ENCODE measurements around the gene PPM1K.
"Not testable (repeated sequence)": the region's sequence is repeated elsewhere in the genome, so short reads cannot be mapped to it uniquely, and the experiment has no call there.

PPM1K gene

GRCh38 chr4:88284439-88285234 is at the start of gene PPM1K:
TSS of gene PPM1K (minus strand) at chr4:88284561. CDS start at chr4:88278583, 5,978 bp downstream.
- peak; percentile 89 for DNase-seq (ENCODE audit: low spot score)

DNA sequence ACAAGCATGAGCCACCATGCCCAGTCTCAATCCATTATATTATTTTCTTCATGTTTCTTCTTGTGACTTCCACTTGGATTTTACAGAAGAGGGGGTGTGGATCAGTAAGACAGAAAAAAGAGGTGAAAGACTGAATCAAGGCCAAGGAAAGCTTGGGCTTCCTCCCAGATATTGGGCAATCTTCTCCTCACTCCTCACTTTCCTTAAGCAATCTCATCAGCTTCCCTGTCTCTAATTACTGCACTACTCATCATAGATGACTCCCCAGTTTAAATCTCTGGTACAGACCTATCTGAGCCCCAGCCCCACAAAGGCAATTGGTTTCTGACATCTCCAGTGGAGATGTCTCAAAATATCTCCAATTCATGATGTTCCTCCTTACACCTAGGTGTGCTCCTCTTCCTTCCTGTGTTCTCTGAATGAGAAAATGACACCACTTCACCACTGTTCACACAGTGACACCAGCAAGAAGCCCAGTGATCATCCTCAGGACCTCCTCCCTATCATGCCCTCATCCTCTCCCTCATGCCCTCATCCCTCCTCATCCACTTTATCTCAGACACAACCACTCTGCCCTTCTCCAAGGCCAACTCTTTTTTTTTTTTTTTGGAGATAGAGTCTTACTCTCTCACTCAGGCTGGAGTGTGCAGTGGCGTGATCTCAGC is 49.5 kb upstream of the PPM1K start:
- DNase-seq (ENCODE audit: low spot score), result no peak

GRCh38 chr4:88327665-88328064 is 43.3 kb upstream of the PPM1K start:
- no peak for DNase-seq (ENCODE audit: low spot score)

DNA sequence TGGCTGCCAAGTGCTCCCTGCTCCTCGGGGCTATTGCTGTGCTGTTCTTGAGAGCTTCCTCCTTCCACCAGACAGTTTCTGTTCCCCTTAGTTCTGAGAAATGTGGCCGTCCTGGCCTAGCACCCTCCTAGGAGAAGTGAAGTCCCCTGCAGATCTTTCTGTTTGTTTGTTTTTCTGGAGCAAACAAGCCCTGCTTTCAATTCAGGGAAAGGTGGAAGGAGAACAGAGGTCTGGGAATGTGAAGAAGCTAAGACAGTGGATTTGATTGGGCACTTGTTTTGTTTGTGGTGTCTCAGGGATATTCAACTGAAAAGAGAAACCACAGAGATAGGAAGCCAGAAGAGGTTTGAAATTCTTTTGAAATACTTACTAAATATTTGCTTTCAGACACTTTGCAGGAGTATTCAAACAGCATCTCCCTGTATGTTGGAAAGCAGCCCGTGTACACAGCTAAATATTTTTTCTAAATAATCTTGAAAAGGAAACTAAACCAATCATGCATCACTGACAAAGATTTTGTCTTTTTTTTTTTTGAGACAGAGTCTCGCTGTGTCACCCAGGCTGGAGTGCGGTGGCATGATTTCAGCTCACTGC is 36.5 kb upstream of the PPM1K start:
- no peak for DNase-seq (ENCODE audit: low spot score)

DNA sequence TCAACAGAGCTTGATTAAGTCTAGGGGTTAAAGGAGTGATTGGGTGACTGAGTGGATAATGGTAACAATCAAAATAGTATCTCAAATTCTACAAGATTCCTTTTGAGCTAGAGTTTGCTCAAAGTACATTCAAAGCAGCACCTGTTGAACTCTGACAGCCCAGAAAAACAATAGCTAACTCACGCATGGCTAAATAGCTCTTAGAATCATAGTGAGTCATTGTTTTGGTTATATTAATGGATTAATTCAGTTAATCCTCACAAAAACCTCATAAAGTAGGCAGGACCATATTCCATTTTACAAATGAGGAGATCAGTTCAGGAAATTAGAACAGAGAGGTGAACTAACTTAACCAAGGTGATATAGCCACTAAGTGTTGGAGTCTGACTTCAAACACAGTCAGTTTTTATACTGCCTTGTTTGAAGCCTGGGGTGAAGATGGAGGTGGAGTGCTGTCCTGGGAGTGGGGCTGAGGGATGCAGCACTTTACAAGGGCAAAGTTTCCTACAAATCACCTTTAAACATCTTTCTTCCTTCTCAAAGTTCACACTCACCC is 35.9 kb upstream of the PPM1K start:
- DNase-seq (ENCODE audit: low spot score), result no peak

DNA sequence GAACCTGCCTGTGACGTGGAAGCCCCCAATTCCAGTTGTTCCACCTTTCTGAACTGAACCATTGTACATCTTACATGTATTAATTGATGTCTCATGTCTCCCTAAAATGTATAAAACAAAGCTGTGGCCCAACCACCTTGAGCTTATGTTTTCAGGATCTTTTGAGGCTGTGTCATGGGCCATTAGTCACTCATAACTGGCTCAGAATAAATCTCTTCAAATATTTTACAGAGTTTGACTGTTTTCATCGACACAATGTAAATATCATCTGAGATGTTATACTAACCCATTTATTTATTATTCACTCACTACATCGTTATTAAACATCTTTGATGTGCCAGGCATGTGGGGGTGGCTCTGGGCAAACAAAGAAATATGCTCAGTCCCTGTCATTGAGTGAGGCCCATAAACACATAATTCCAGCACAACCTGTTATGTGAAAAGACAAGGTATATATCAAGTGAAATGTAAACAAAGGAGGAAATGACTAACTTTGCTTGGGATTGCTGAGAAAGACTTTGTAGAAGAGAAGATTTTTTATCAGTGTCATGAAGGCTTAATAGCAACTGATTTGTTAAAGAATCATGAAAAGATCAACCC is 34.5 kb upstream of the PPM1K start:
- no peak for DNase-seq (ENCODE audit: low spot score)

DNA sequence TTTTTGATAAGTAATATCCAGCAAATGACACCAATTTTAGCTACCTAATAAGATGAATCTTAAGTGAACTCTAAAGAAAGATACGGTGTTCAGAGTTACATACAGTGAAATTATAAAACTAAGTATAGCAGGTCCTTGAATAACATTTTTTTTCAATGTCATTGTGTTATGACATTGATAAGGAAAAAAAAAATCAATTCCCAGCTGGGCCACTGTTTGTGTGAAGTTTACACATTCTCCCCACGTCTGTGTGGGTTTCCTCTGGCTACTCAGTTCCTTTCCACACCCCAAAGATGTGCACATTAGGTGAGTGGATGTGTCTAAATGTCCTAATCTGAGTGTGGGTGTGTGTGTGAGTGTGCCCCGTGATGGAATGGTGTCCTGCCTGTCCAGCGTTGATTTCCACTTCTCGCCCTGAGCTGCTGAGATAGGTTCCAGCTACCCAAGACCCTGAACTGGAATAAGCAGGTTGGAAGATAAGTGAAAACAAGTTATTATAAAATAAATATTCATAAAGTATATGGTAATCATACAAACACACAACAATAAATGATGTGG is 31.2 kb upstream of the PPM1K start:
- DNase-seq (ENCODE audit: low spot score), result no peak

DNA sequence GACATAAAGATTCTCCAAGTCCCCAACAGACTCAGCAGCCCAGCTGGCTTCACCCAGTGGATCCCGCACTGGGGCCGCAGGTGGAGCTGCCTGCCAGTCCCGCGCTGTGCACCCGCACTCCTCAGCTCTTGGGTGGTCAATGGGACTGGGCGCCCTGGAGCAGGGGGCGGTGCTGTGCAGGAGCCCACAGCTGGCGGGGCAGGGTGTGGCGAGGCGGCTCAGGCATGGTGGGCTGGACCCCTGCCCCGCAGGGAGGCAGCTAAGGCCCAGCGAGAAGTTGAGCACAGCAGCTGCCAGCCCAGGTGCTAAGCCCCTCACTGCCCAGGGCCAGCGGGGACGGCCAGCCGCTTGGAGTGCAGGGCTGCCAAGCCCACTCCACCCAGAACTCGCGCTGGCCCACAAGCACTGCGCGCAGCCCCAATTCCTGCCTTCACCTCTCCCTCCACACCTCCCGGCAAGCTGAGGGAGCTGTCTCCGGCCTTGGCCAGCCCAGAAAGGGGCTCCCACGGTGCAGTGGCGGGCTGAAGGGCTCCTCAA is 28.8 kb upstream of the PPM1K start:
- DNase-seq (ENCODE audit: low spot score), result not testable (repeated sequence)

DNA sequence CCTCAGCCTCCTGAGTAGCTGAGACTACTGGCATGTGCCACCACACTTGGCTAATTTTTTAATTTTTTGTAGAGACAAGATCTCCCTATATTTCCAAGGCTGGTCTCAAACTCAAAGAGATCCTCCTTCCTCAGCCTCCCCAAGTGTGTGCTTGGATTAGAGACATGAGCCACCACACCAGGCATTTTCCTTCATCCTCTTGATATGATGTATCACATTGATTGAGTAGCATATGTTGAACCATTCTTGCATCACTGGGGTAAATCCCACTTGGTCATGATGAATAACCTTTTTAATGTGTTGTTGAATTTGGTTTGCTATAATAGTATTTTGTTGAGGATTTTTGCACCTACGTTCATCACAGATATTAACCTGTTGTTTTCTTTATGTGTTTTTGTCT is 24.2 kb upstream of the PPM1K start:
- DNase-seq (ENCODE audit: low spot score), result no peak

DNA sequence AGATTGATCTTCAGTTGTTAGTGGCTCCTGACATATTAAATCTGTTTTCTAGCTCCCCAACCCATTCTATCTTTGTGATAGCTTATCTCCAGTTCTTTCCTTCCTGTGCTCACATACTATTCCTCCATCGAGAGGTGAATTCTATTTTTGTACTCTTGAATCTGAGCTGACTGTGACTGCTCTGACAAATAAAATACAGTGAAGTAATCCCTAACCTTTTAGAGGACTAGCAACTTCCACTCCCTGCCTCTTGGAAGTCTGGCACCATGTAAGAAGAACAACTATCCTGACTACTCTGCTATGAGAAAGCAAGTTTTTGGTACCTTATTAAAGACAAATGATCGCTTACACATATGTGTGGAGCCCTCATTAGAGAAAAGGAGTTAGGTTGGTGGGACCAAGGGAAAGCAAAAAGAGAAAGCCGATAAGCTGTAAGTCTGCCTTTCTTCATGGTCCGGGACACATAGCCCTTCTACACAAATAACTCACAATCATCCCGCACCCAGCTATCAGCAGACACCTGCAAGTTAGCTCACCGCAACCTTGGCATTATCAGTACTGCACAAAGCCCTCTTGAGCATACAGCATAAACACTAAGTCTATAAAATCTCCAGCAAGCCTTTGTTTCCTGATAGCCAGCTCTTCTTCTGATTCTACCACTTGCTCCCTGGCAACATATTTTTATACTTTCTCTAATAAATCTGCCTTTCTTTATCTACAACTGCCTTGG is 13.5 kb upstream of the PPM1K start:
- no peak for DNase-seq (ENCODE audit: low spot score)

GRCh38 chr4:88297212-88297516 is 12.8 kb upstream of the PPM1K start:
- no peak for DNase-seq (ENCODE audit: low spot score)

GRCh38 chr4:88296413-88297211 is 12.3 kb upstream of the PPM1K start:
- DNase-seq (ENCODE audit: low spot score), result no peak

GRCh38 chr4:88295656-88296055 is 11.3 kb upstream of the PPM1K start:
- DNase-seq (ENCODE audit: low spot score), result no peak

DNA sequence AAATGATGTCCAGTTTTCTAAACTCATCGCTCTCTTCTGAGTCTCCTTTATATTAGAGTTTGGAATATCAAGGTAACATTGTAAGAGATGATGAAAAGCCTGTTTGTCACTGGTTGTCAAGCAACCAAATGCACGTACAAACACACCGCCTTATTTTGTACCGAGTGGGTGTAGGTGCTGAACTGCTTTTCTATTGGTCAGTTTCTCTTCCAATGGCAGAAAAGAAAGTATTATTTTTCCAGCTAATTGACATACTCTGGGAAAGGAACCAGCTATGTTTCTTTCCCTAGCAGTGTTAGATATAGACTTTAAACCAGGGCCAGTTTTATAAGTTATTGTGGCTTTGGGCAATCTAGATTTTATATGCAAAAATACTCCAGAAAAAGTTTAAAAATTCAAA is 6.6 kb upstream of the PPM1K start:
- DNase-seq (ENCODE audit: low spot score), result no peak

- no peak for DNase-seq (ENCODE audit: low spot score)
Observed at GRCh38 chr4:88286897-88287296, 2.5 kb upstream of the PPM1K start.

- DNase-seq (ENCODE audit: low spot score), result no peak
Observed at GRCh38 chr4:88285235-88285653, 883 bp upstream of the PPM1K start.

DNA sequence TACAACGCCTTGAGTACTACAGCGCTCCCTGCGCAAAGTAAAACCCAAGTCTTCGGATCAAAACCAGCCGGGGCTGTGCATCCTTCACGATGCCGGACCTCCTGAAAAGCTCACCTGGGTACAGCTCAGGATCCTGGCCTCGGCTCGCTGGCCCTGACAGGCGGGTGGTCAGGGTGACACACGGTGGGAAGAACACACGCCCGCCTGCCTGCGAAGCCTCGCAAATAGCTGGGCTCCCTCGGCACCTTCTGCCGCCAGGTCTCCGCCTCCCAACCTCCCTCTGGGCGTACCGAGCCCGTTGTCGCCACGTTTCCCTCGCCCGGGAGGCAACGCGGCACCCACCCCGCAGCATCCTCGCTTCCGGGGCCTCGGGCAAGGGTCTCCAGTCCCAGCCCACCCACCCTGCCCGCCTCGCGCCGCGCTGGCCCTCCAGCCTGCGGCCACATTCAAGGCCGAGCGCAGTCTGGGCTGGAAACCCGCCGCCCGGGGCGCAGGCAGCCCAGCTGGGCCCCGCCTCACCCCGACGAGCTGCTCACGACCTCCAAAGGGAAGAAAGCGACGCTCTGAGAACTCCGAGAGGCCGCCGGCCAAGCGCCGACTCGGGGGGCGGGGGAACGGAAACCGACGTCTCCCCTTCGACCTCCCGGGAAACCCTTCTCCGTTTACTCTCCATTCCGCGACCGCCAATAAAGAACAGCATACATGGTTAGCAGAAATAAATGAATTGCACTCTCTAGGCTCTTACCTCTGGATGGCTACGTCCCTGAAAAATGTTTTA is 511 bp downstream of the PPM1K start:
- no peak for DNase-seq (ENCODE audit: low spot score)

GRCh38 chr4:88280228-88280795 is 4.0 kb downstream of the PPM1K start:
- DNase-seq (ENCODE audit: low spot score), result no peak

GRCh38 chr4:88277711-88278225 is 6.6 kb downstream of the PPM1K start:
- DNase-seq (ENCODE audit: low spot score), result no peak

All from HuH-7.5 (cell line).